HepG2 (cell line): ENCODE results near the gene ZNF865. TPM values are rescaled to one million over a fixed set of nuclear protein-coding genes. Genes with fewer than 3 reads are reported as not detected.

Experiments used
- AGO2 ChIP-seq: fragments of 200-400 bp; formaldehyde crosslinking; optimal IDR thresholded peaks from 2 replicates; pipeline ENCODE3; 2017; ENCODE audit warnings: mild to moderate bottlenecking, low read depth, low read length, moderate library complexity
- CCAR2 ChIP-seq: fragments of 200-400 bp; formaldehyde crosslinking; optimal IDR thresholded peaks from 2 replicates; pipeline ENCODE3; 2018; ENCODE audit warnings: low read depth, mild to moderate bottlenecking, low read length, moderate library complexity
- FOXK1 ChIP-seq: sonication (generic); formaldehyde crosslinking; IDR thresholded peaks from 2 replicates; pipeline ENCODE4 v1.4.0; 2020; ENCODE audit warnings: low read depth, missing genetic modification reagents, borderline replicate concordance
- GATA4 ChIP-seq: sonication (generic); IDR thresholded peaks from 2 replicates; pipeline ENCODE4 v1.6.1; 2016; ENCODE audit warnings: antibody characterized with exemption, low read depth, borderline replicate concordance
- GPN1 ChIP-seq: sonication (generic); formaldehyde crosslinking; IDR thresholded peaks from 2 replicates; pipeline ENCODE4 v1.5.1; 2020; ENCODE audit warnings: missing genetic modification reagents, borderline replicate concordance
- NFATC3 ChIP-seq: sonication (generic); formaldehyde crosslinking; IDR thresholded peaks from 2 replicates; pipeline ENCODE4 v1.5.1; 2020; ENCODE audit warnings: mild to moderate bottlenecking, missing genetic modification reagents
- NR2F1 ChIP-seq, 2 experiments: fragments of 450-650 bp in 1 of 2; formaldehyde crosslinking in 1 of 2; IDR thresholded peaks; 2 replicates each; pipeline versions ENCODE4 v1.5.0 to v1.6.1; 2016 to 2020; ENCODE audit warnings: mild to moderate bottlenecking in 1 of 2, missing compliant biosample characterization in 1 of 2, missing genetic modification reagents in 1 of 2, moderate library complexity in 1 of 2
- ONECUT2 ChIP-seq: sonication (generic); formaldehyde crosslinking; IDR thresholded peaks from 2 replicates; pipeline ENCODE4 v1.4.0; 2020; ENCODE audit warnings: missing genetic modification reagents
- SRSF9 ChIP-seq: fragments of 200-400 bp; formaldehyde crosslinking; IDR thresholded peaks from 2 replicates; pipeline ENCODE4 v1.6.1; 2018; ENCODE audit warnings: borderline replicate concordance, mild to moderate bottlenecking, low read depth, low read length; ENCODE audit not compliant: insufficient read depth, poor library complexity, severe bottlenecking
- TARDBP ChIP-seq: sonication (generic); formaldehyde crosslinking; IDR thresholded peaks from 2 replicates; pipeline ENCODE4 v1.8.0; 2022; ENCODE audit warnings: mild to moderate bottlenecking, missing genetic modification reagents
- TCF7 ChIP-seq: sonication (generic); IDR thresholded peaks from 2 replicates; pipeline ENCODE4 v1.6.1; 2016; ENCODE audit warnings: antibody characterized with exemption, low read depth
- ZBTB20 ChIP-seq: sonication (generic); formaldehyde crosslinking; IDR thresholded peaks from 2 replicates; pipeline ENCODE4 v1.8.1; 2023; ENCODE audit warnings: missing genetic modification reagents, low read depth, mild to moderate bottlenecking, borderline replicate concordance
- ZNF431 ChIP-seq: sonication (generic); formaldehyde crosslinking; IDR thresholded peaks from 2 replicates; pipeline ENCODE4 v1.9.0; 2022; ENCODE audit warnings: missing genetic modification reagents, low read depth, mild to moderate bottlenecking, borderline replicate concordance
- ZNF562 ChIP-seq: sonication (generic); formaldehyde crosslinking; IDR thresholded peaks from 2 replicates; pipeline ENCODE4 v1.8.0; 2022; ENCODE audit warnings: missing genetic modification reagents, borderline replicate concordance
- ZNF567 ChIP-seq: sonication (generic); formaldehyde crosslinking; IDR thresholded peaks from 2 replicates; pipeline ENCODE4 v1.8.1; 2023; ENCODE audit warnings: mild to moderate bottlenecking, missing genetic modification reagents, borderline replicate concordance
- ZNF570 ChIP-seq: sonication (generic); formaldehyde crosslinking; IDR thresholded peaks from 2 replicates; pipeline ENCODE4 v1.4.0; 2020; ENCODE audit warnings: mild to moderate bottlenecking, missing genetic modification reagents, borderline replicate concordance
- polyA plus RNA-seq, 8 experiments: library from polyadenylated mRNA; depleted of rRNA in 3 of 8; stranded (reverse) in 7 of 8; unstranded in 1 of 8; fragments of >200 nt; fragmentation: Illumina TruSeq in 4 of 8; extraction: Trizol in 4 of 8; gene quantifications; 2 replicates each; pipeline versions ENCODE4 v1.2.1 to v1.2.3, GENCODE V29; 2011 to 2016; ENCODE audit warnings: low read depth in 4 of 8, missing spikeins in 1 of 8, mixed read lengths in 1 of 8; ENCODE audit not compliant: insufficient read depth in 1 of 8
- total RNA-seq, 5 experiments: library from RNA; depleted of rRNA; stranded (reverse); fragments of >200 nt; fragmentation: Illumina TruSeq; extraction: Trizol; gene quantifications; 2 replicates each; pipeline ENCODE4 v1.2.3, GENCODE V29; 2016; ENCODE audit warnings: low read depth in 1 of 5
- TF ChIP-seq, protein P1 (sequence below): IDR thresholded peaks from 2 replicates; pipeline ENCODE4 v1.6.1; 2016; ENCODE audit warnings: low read depth
- TF ChIP-seq, protein P2 (sequence below): sonication (generic); formaldehyde crosslinking; IDR thresholded peaks from 2 replicates; pipeline ENCODE4 v1.4.0; 2020; ENCODE audit warnings: missing genetic modification reagents, borderline replicate concordance
- TF ChIP-seq, protein P3 (sequence below): sonication (generic); formaldehyde crosslinking; IDR thresholded peaks from 2 replicates; pipeline ENCODE4 v1.4.0; 2020; ENCODE audit warnings: mild to moderate bottlenecking, missing genetic modification reagents, borderline replicate concordance
- TF ChIP-seq, protein P4 (sequence below): sonication (generic); formaldehyde crosslinking; IDR thresholded peaks from 2 replicates; pipeline ENCODE4 v1.5.1; 2020; ENCODE audit warnings: mild to moderate bottlenecking, missing genetic modification reagents, moderate library complexity

The ZNF865 gene
- total and polyA plus RNA-seq, 2 of the 13 experiments (the other 11 are each of a cell fraction or from before 2014, with no cell fraction given): 0.93 to 1.0 TPM

DNA sequence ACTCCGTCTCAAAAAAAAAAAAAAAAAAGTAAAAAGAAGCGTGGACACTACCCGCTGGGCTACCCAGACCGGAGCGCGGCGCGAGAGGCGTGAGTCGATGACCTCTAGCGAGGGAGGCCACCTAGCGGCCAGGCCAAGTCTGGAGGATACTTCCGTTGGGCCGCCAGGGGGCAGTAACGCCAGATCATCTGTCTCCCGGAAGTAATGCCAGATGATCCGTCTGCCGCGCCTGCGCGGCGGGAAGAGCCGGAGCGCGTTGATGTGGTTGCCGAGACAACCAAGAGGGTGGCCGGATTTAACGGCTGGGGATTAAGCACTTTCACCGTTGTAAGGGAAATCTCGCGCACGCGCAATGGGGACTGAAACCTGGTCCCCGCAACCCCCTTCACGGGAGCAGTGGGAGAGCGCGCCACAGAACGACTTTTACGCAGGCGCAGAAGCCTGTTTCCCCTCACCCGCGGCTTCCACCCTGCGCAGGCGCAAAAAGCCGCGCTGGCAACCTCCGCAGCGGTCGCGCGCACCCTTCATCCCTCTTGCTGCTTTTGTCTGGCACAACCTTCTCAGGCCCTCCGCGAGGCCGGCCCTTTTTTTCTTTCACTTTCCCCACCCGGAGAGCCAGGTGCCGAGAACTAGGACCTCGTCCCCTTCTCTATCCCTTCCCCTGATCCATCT, 48.3 kb downstream of the ZNF865 start (continued):
- TF ChIP-seq, protein P1, sequence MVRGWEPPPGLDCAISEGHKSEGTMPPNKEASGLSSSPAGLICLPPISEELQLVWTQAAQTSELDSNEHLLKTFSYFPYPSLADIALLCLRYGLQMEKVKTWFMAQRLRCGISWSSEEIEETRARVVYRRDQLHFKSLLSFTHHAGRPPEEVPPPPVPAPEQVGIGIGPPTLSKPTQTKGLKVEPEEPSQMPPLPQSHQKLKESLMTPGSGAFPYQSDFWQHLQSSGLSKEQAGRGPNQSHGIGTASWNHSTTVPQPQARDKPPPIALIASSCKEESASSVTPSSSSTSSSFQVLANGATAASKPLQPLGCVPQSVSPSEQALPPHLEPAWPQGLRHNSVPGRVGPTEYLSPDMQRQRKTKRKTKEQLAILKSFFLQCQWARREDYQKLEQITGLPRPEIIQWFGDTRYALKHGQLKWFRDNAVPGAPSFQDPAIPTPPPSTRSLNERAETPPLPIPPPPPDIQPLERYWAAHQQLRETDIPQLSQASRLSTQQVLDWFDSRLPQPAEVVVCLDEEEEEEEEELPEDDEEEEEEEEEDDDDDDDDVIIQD (CRISPR knock-in tag): no peak; the same call in 1 of the 2 replicates
- TF ChIP-seq NFATC3 (CRISPR knock-in tag): no peak
- TF ChIP-seq, protein P2, sequence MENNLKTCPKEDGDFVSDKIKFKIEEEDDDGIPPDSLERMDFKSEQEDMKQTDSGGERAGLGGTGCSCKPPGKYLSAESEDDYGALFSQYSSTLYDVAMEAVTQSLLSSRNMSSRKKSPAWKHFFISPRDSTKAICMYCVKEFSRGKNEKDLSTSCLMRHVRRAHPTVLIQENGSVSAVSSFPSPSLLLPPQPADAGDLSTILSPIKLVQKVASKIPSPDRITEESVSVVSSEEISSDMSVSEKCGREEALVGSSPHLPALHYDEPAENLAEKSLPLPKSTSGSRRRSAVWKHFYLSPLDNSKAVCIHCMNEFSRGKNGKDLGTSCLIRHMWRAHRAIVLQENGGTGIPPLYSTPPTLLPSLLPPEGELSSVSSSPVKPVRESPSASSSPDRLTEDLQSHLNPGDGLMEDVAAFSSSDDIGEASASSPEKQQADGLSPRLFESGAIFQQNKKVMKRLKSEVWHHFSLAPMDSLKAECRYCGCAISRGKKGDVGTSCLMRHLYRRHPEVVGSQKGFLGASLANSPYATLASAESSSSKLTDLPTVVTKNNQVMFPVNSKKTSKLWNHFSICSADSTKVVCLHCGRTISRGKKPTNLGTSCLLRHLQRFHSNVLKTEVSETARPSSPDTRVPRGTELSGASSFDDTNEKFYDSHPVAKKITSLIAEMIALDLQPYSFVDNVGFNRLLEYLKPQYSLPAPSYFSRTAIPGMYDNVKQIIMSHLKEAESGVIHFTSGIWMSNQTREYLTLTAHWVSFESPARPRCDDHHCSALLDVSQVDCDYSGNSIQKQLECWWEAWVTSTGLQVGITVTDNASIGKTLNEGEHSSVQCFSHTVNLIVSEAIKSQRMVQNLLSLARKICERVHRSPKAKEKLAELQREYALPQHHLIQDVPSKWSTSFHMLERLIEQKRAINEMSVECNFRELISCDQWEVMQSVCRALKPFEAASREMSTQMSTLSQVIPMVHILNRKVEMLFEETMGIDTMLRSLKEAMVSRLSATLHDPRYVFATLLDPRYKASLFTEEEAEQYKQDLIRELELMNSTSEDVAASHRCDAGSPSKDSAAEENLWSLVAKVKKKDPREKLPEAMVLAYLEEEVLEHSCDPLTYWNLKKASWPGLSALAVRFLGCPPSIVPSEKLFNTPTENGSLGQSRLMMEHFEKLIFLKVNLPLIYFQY: no peak
- no peak for TF ChIP-seq ZNF562 (CRISPR knock-in tag)
- 0 out of 2 replicates have a peak, but pooled peaks have one; percentile 32 for TF ChIP-seq ZBTB20 (CRISPR knock-in tag)
- no peak for TF ChIP-seq ZNF570 (CRISPR knock-in tag)
- TF ChIP-seq TCF7: no peak
- no peak for TF ChIP-seq GPN1 (CRISPR knock-in tag)
- peak; percentile 29 for TF ChIP-seq AGO2
- TF ChIP-seq, protein P3, sequence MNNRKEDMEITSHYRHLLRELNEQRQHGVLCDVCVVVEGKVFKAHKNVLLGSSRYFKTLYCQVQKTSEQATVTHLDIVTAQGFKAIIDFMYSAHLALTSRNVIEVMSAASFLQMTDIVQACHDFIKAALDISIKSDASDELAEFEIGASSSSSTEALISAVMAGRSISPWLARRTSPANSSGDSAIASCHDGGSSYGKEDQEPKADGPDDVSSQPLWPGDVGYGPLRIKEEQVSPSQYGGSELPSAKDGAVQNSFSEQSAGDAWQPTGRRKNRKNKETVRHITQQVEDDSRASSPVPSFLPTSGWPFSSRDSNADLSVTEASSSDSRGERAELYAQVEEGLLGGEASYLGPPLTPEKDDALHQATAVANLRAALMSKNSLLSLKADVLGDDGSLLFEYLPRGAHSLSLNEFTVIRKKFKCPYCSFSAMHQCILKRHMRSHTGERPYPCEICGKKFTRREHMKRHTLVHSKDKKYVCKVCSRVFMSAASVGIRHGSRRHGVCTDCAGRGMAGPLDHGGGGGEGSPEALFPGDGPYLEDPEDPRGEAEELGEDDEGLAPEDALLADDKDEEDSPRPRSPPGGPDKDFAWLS (CRISPR knock-in tag): no peak
- no peak for TF ChIP-seq SRSF9
- TF ChIP-seq, protein P4, sequence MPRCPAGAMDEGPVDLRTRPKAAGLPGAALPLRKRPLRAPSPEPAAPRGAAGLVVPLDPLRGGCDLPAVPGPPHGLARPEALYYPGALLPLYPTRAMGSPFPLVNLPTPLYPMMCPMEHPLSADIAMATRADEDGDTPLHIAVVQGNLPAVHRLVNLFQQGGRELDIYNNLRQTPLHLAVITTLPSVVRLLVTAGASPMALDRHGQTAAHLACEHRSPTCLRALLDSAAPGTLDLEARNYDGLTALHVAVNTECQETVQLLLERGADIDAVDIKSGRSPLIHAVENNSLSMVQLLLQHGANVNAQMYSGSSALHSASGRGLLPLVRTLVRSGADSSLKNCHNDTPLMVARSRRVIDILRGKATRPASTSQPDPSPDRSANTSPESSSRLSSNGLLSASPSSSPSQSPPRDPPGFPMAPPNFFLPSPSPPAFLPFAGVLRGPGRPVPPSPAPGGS: peak; percentile 54; the same call in 1 of the 2 replicates
- TF ChIP-seq CCAR2: no peak
- TF ChIP-seq ZNF431 (CRISPR knock-in tag): peak; percentile 64; the same call in 1 of the 2 replicates
- TF ChIP-seq GATA4: peak; percentile 33; the same call in 1 of the 2 replicates
- no peak for TF ChIP-seq ZNF567 (CRISPR knock-in tag)
- no peak for TF ChIP-seq ONECUT2
- peak; percentile 68; the same call in 1 of the 2 replicates for TF ChIP-seq FOXK1 (CRISPR knock-in tag)
- TF ChIP-seq NR2F1 (CRISPR knock-in tag; IDR thresholded peaks at IDR 0.05): peak in 1 of 2 experiments; percentile 57; a peak in 2 of 4 replicates
- peak; percentile 92 for TF ChIP-seq TARDBP (CRISPR knock-in tag)
